ENCODE results near the gene CHST5. TPM values are rescaled to one million over a fixed set of nuclear protein-coding genes. Genes with fewer than 3 reads are reported as not detected.
"Not testable (repeated sequence)": the region's sequence is repeated elsewhere in the genome, so short reads cannot be mapped to it uniquely, and the experiment has no call there.

Gene CHST5
- total RNA-seq, 1 experiment from 2014 or later, result 0.25 TPM

GRCh38 chr16:75506107-75506506, 29.8 kb downstream of the CHST5 start:
- no peak for DNase-seq (ENCODE audit: low spot score)

GRCh38 chr16:75503801-75504200, 32.1 kb downstream of the CHST5 start:
- DNase-seq (ENCODE audit: low spot score), result no peak

GRCh38 chr16:75502916-75503605, 32.8 kb downstream of the CHST5 start:
- DNase-seq (ENCODE audit: low spot score), result no peak

- not testable (repeated sequence) for DNase-seq (ENCODE audit: low spot score)
These were observed 34.1 kb downstream of the CHST5 start for GRCh38 chr16:75501820-75502219.

- DNase-seq (ENCODE audit: low spot score), result no peak
These were observed 34.5 kb downstream of the CHST5 start for GRCh38 chr16:75501359-75501758.

- peak; percentile 38 for DNase-seq (ENCODE audit: low spot score)
These were observed 37.1 kb downstream of the CHST5 start for GRCh38 chr16:75498605-75499322.

GRCh38 chr16:75497558-75497957, 38.4 kb downstream of the CHST5 start:
- no peak for DNase-seq (ENCODE audit: low spot score)

- DNase-seq (ENCODE audit: low spot score), result no peak
These were observed 40.7 kb downstream of the CHST5 start, which contains the start of gene CHST6 for GRCh38 chr16:75495076-75495674. Gene CHST6, minus strand, starts transcription at chr16:75495441. Its CDS starts 15,613 bp downstream, at chr16:75479828.

GRCh38 chr16:75494661-75495075, 41.2 kb downstream of the CHST5 start:
- no peak for DNase-seq (ENCODE audit: low spot score)

GRCh38 chr16:75494184-75494583, 41.7 kb downstream of the CHST5 start:
- no peak for DNase-seq (ENCODE audit: low spot score)

- peak; percentile 36 for DNase-seq (ENCODE audit: low spot score)
These were observed 44.0 kb downstream of the CHST5 start for GRCh38 chr16:75491876-75492275.

- DNase-seq (ENCODE audit: low spot score), result no peak
These were observed 47.6 kb downstream of the CHST5 start for GRCh38 chr16:75488322-75488721.

GRCh38 chr16:75486676-75487313, 49.1 kb downstream of the CHST5 start:
- no peak for DNase-seq (ENCODE audit: low spot score)

GRCh38 chr16:75486014-75486675, 49.8 kb downstream of the CHST5 start:
- peak; percentile 69 for DNase-seq (ENCODE audit: low spot score)

- no peak for DNase-seq (ENCODE audit: low spot score)
These were observed 50.5 kb downstream of the CHST5 start for GRCh38 chr16:75485230-75486013.

- peak; percentile 73 for DNase-seq (ENCODE audit: low spot score)
These were observed 52.7 kb downstream of the CHST5 start for GRCh38 chr16:75483222-75483621.

- DNase-seq (ENCODE audit: low spot score), result no peak
These were observed 53.3 kb downstream of the CHST5 start for GRCh38 chr16:75482434-75483205.

- peak; percentile 15 for DNase-seq (ENCODE audit: low spot score)
These were observed 54.4 kb downstream of the CHST5 start for GRCh38 chr16:75481475-75481874.

- DNase-seq (ENCODE audit: low spot score), result no peak
These were observed 56.4 kb downstream of the CHST5 start for GRCh38 chr16:75479421-75479990.
